CD4-positive, alpha-beta T cell treated with Interleukin-1 beta for 1 hour (primary cell): Measurements from ENCODE around the gene METTL26.
A peak's percentile ranks its signal among the peaks of the same experiment; 100 is the strongest.
"Not testable (repeated sequence)": the region's sequence is repeated elsewhere in the genome, so short reads cannot be mapped to it uniquely, and the experiment has no call there.

Source experiments
- DNase-seq, 2 donors: peaks; one replicate each; pipeline ENCODE4 v3.0.0-alpha.2; 2020 to 2022

The METTL26 gene

DNA sequence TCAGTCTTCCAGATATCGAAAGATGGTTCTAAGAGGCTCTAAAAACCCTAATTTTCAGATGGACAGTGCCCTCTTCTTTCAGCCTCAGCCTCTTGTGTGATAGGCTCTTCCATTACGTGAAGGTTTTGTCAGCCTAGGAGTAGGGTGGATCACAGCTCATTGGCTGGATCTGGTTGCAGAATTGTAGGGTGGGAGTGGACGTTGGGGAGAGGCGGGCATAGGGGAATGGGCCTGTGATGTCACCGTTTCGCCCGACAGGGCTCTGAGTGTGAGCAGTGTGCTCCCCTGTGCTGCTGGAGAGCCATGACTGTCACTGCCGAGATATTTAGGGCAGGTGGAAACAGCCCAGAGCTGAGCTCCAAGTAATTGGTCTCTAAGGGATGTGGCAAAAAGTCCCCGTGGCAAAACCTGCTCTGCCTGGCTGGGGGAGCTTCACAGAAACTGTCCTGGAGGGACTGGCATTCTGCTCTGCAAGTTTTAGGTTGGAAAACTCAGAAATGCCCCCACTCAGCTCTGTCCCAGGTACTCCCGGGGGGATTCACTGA, 11.5 kb downstream of the METTL26 start:
- no peak for DNase-seq

DNA sequence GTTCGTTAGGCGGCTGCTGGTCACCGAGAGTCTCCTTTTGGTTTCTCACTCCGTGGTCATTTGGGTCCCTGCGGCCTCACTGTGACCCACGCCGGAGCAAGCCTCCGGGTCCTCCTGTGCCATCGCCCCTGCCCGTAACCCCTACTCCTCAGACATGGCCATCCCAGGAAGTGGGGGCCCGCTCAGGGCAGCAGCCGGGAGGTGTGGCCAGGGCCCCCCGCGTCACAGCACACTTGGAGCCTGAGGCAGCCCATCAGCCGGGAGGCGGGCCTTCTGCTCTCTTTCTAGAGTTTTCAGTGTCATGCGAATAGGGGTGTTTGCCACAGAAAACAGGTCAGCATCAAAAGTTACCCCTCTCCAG, 13.2 kb downstream of the METTL26 start:
- DNase-seq = no peak

GRCh38 chr16:621526-622105, 14.5 kb downstream of the METTL26 start:
- no peak for DNase-seq

DNA sequence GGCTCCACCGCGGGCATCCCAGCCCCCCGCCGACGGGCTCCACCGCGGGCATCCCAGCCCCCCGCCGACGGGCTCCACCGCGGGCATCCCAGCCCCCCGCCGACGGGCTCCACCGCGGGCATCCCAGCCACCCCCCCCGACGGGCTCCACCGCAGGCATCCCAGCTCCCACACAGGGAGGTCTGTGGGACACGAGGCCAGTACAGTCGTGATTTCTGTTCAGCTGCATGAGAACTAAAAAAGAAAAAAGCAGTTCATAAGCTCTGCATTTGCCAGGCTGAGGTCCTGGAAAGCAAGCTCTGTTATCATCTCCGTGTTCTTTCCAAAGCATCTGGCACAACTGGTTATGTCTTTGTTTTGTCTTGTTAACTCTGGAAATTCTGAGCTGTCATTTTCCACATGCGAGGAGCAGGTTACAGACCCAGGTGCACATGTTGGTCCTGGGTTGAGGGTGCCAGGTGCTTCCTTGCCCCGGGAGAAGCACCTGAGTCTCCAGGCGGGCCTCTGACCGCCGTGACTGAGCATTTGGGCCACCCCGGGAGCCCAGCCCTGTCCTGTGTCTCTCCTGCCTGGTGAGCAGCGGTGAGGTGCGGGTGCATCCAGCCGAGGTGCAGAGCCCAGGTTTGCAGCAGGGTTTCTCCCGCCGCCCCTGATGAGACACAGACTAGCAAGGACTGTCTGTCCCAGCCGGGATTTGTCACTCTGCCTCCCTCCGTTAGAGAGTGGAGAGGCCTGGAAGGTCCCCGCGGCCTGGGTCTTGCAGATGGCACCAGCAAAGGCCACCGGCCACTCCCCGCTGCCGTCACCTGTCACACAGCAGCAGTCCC, 15.2 kb downstream of the METTL26 start:
- no peak for DNase-seq

GRCh38 chr16:619476-620100, 16.5 kb downstream of the METTL26 start:
- DNase-seq = no peak

DNA sequence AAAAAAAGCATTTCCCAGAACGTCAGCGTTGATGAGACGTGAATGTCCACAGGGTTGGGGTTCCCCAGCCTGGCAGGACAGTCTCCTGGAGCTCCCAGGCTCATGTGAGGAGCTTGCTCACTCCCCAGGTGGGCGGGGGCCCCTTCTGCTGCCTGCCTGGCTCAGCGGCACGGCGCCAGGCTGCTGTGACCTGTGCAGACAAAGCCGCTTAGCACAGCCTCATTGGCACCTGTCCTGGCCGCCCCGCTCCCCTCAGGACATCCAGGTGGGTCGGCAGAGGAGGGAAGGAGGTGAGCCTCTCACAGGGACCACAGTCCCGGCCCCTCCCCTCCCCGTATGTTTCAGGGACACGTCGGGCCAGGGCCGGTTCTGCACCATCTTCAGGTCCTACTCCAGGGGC, 18.2 kb downstream of the METTL26 start:
- DNase-seq = no peak

DNA sequence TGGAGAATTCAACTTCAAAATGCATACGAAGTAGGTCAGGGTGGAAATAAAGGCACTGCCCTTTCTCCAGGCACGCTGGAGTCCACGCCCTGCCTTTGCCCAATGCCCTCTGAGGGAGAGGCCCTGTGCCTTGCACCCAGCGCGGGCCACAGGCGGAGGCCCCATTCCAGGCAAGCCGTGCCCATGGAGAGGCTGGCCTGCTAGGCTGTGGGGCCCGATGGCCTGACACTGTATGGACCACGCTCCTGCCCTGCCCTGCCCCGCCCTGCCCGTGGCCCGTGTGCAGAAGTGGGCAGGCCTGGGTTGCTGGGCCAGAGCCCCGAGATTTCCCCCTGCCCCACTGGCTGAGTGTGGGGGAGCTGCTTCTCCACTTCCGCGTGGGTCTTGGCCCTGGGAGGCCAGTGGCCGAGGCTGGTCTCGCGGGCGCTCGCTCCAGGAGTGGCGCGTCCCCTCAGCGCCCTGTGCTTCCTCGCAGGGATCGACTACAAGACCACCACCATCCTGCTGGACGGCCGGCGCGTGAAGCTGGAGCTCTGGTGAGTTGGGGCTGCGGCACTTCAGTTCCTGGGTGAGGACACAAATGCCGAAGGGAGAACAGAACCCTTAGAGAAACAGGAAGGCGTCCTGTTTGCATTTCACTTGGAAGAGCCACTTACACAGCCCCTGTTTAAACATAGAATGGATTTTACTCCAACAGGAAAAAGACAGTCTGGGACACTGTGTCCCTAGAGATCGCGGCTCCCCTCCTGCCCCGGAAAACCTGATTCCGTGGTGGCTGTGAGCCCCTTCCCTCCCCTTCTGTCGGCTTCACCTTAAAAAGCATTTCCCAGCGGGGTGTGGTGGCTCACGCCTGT, 19.1 kb downstream of the METTL26 start:
- no peak for DNase-seq

DNA sequence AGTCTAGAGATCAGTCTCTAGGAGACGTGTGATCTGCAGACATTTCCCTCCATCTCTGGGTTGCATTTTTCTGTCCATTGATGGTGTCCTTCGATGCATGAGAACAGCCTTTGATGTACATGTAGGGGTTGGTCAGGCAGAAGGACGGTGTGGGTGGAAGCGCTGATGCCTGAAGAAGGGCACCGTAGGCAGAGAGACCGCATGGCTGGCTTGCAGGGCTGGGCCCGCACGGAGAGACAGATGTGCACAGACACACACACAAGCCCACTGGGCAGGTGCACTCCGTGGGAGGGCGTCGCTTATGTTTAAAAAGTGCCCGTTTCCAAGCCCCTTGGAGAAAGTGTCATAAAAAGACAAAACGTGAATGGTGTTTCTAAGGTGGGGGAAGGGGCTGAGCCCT, 21.0 kb downstream of the METTL26 start:
- DNase-seq = no peak

- DNase-seq = peak; percentile 48 to 59
These were observed 25.4 kb downstream of the METTL26 start for GRCh38 chr16:610513-611381.

GRCh38 chr16:609984-610383, 26.1 kb downstream of the METTL26 start:
- DNase-seq = no peak

- DNase-seq = no peak
These were observed 26.8 kb downstream of the METTL26 start for GRCh38 chr16:609316-609715.

DNA sequence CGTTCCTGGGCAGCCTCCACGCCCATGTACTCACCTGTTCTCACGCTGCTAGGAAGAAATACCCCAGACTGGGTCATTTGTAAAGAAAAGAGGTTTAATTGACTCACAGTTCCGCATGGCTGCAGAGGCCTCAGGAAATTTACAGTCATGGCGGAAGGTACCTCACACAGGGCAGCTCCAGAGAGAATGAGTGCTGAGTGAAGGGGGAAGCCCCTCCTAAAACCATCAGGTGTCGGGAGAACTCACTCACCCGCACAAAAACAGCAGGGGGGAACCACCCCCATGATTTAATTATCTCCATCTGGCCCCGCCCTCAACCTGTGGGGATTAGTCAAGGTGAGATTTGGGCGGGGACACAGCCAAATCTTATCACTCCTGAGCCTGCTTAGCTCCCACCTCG, 28.1 kb downstream of the METTL26 start:
- no peak for DNase-seq

GRCh38 chr16:606656-607307, 29.3 kb downstream of the METTL26 start:
- DNase-seq = no peak

- DNase-seq = no peak
These were observed 32.2 kb downstream of the METTL26 start for GRCh38 chr16:603933-604332.

GRCh38 chr16:600781-601180, 35.3 kb downstream of the METTL26 start:
- DNase-seq = no peak

DNA sequence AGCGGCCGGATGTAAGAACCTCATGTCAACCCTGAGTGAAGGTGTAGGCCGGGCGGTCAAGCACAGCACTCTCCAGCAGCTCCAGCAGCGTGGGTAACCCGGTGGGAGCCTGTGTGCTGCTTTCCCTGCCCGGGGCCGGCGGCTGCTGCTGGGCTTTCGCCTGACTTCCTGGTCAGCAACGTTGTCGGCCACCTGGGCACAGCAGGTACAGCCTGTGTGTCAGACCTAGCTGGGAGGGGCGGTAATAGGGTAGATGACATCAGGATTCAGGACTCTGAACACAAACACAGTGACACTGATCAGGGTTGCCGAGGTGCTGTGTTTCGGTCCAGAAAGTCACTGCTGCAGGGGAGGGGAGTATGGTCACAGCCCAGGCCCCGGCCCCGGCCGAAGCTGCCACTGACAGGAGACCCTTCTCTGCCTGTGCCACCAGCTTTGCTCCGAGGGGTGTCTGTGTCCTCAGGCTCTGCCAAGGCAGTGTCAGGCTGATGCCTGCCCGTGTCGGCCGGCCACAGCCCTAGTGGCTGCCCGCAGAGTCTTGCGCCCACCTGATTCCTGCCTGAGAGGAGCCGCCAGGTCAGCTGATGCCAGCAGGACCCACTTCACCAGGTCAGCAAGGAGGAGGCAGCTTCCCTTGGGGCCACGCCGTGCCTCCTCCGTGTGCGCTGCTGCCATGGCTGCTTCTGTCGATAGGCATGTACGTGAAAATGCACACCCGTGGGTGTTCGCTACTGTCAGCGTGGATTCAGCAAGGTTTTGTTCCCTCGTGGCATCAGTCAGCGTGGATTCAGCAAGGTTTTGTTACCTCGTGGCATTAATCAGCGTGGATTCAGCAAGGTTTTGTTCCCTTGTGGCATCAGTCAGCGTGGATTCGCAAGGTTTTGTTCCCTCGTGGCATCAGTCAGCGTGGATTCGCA, 37.0 kb downstream of the METTL26 start:
- DNase-seq = no peak

GRCh38 chr16:597655-598054, 38.5 kb downstream of the METTL26 start:
- not testable (repeated sequence) for DNase-seq

DNA sequence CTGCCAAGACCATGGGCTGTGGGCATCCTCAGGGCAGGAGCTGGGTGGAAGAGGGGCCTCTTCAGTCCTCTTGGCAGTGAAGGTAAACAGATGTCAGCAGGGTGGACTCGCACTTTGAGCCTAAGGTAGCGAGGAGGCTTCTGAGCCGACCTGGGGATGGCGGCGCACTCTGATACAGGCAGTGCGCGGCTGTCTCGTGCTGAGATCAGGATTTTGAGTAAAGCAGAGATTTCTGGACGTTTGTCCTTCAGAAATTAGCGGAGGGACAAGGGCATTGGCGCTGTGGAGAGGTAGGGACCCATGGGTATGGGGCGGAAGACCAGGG, 39.4 kb downstream of the METTL26 start:
- no peak for DNase-seq

DNA sequence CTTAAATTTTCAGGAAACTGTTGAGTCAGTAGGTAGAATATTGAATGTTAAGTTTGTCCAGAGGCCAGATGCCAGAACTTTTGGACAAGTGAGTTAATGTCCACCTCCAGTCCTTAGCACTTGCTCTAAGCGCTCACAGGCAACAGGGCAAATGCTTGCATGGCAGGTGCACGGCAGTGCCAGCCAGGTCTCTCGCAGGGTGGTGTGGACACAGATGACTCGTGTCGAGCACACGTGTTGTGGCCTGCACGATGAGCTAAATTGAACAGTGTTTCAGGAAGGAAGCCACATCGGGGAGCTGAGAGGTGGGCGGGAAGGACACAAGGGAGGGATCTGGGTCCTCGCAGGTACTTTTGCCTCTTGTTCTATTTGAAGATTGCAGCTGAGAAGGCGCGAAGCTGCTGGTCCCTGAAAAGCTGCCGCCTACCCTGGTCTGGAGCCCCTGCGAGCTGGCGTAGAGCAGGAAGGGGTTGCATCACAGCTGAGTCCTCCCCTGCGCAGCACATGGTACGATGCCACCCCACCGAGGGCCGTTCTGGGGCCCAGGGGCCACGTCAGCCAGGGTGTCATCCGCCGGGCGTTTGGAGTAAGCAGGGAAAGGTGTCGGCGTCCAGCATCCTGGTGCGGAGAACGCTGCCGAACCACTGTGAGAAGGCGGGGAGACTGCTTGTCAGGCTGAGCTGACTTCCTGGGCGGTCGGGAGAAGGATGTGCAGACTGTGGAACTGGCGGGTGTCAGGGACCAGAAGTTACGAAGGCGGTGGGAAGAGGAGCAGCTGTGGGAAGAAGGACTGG, 40.0 kb downstream of the METTL26 start:
- DNase-seq = no peak

DNA sequence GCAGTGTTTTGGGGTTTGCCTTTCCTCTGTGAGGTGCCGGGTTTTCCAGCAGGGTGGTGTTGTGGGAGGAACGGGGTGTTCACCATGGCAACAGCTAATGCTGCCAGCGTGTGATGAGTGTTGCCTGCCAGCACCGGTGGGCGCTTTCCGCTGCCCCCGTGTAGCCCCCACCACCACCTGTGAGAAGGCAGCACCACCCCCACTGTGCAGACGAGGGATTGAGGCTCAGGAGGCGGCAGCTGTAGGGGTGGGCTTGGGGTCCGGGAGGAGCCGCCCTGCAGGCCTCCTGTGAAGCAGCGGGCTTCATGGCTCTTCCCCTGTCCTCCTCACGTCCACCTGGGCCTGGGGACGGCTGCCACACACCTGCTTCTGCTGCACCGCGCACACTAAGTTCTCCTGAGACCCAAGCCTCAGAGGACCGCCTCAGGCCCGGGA, 41.0 kb downstream of the METTL26 start:
- DNase-seq = no peak
